HCT116 (cell line): ENCODE data around the gene TNKS1BP1. TPM values are rescaled to one million over a fixed set of nuclear protein-coding genes. Genes with fewer than 3 reads are reported as not detected.

Source experiments
- ATAC-seq: fragments of 200-7000 bp; cut with Tn5 transposase; 2 replicates; pipeline ENCODE4 v1.9.1; 2020; ENCODE audit warnings: mild to moderate bottlenecking, moderate library complexity
- BruUV-seq: library from RNA; stranded (reverse); fragments of 400-500 nt; replicated peaks from 2 replicates; lab custom pipeline; 2021; lab: Mats Ljungman, UMichigan
- CTCF ChIA-PET: fragments of 300-600 bp; sonication (Branson Sonifier 250); formaldehyde crosslinking; loops from one replicate; lab custom pipeline; 2021; ENCODE audit warnings: antibody characterized with exemption; lab: Charles Lee
- POLR2A ChIA-PET: fragments of 300-600, 350-600 bp; sonication (Branson Sonifier 250); formaldehyde crosslinking; loops from one replicate; lab custom pipeline; 2021; ENCODE audit warnings: antibody characterized with exemption; lab: Charles Lee
- RAD21 ChIA-PET, 2 experiments: fragments of 300-600 bp; sonication (Branson Sonifier 250); formaldehyde crosslinking; loops; one replicate each; lab custom pipeline; 2023; ENCODE audit warnings: low total read pairs in 2 of 2; ENCODE audit not compliant: uncharacterized antibody in 2 of 2, unreplicated experiment in 2 of 2, low non-redundant PET in 1 of 2; lab: Charles Lee
- DNase-seq: peaks from one replicate; pipeline ENCODE4 v3.0.0-alpha.2; 2010; ENCODE audit warnings: low read depth, low spot score
- H2AFZ ChIP-seq: fragments of 200-600 bp; shearing (Covaris generic), sonication (generic); 2 replicates; pipeline ENCODE4 v1.6.1; 2017; ENCODE audit warnings: low read depth, mixed run types, mixed read lengths, antibody characterized with exemption, low read length; ENCODE audit not compliant: poor library complexity, severe bottlenecking
- H3K27ac ChIP-seq: 2 replicates; pipeline ENCODE4 v1.5.1; 2012; ENCODE audit warnings: low read depth, low read length
- H3K27me3 ChIP-seq: fragments of 200-600 bp; sonication (generic); 2 replicates; pipeline ENCODE4 v1.6.1; 2016; ENCODE audit warnings: mixed run types, low read length, mixed read lengths; ENCODE audit not compliant: insufficient read depth
- H3K36me3 ChIP-seq, 2 experiments: fragments of 200-500 bp in 1 of 2; fragments of 200-600 bp in 1 of 2; sonication (Bioruptor generic) in 1 of 2; sonication (generic) in 1 of 2; 2 replicates each; pipeline versions ENCODE4 v1.5.1 to v1.6.1; 2014 to 2016; ENCODE audit warnings: low read length in 2 of 2, inconsistent platforms in 1 of 2, mixed read lengths in 1 of 2, mixed run types in 1 of 2; ENCODE audit not compliant: insufficient read depth in 2 of 2, control insufficient read depth in 1 of 2
- H3K4me1 ChIP-seq, 2 experiments: fragments of 200-600 bp in 1 of 2; sonication (generic) in 1 of 2; 2 replicates each; pipeline versions ENCODE4 v1.5.1 to v1.6.1; 2012 to 2017; ENCODE audit warnings: low read length in 2 of 2, inconsistent platforms in 1 of 2, mild to moderate bottlenecking in 1 of 2, mixed read lengths in 1 of 2, mixed run types in 1 of 2, moderate library complexity in 1 of 2; ENCODE audit not compliant: insufficient read depth in 2 of 2, control insufficient read depth in 1 of 2
- H3K4me2 ChIP-seq: fragments of 200-600 bp; sonication (generic); 2 replicates; pipeline ENCODE4 v1.6.1; 2017; ENCODE audit warnings: mixed run types, low read length, mixed read lengths
- H3K4me3 ChIP-seq, 2 experiments: fragments of 200-600 bp in 1 of 2; sonication (generic) in 1 of 2; replicated peaks in 1 of 2; 2 replicates each; pipeline ENCODE4 v1.5.1; 2011 to 2016; ENCODE audit warnings: low read length in 2 of 2, control low read depth in 1 of 2, low read depth in 1 of 2, mild to moderate bottlenecking in 1 of 2, mixed read lengths in 1 of 2, mixed run types in 1 of 2
- H3K79me2 ChIP-seq: fragments of 200-600 bp; sonication (generic); 2 replicates; pipeline ENCODE4 v1.6.1; 2017; ENCODE audit warnings: mild to moderate bottlenecking, mixed run types, low read length, moderate library complexity, mixed read lengths; ENCODE audit not compliant: insufficient read depth
- H3K9ac ChIP-seq: fragments of 200-600 bp; sonication (generic); 2 replicates; pipeline ENCODE4 v1.6.1; 2016; ENCODE audit warnings: low read length, mixed read lengths
- H3K9me2 ChIP-seq: fragments of 200-600 bp; sonication (generic), shearing (Covaris generic); 2 replicates; pipeline ENCODE4 v1.6.1; 2017; ENCODE audit warnings: mixed run types, mild to moderate bottlenecking, moderate library complexity; ENCODE audit not compliant: insufficient read depth
- H3K9me3 ChIP-seq, 2 experiments: fragments of 200-500 bp in 1 of 2; fragments of 200-600 bp in 1 of 2; sonication (Bioruptor generic) in 1 of 2; sonication (generic) in 1 of 2; 2 replicates each; pipeline ENCODE4 v1.6.1; 2014 to 2017; ENCODE audit warnings: low read length in 2 of 2, mixed read lengths in 2 of 2, inconsistent platforms in 1 of 2, low read depth in 1 of 2, mild to moderate bottlenecking in 1 of 2, mixed run types in 1 of 2, moderate library complexity in 1 of 2; ENCODE audit not compliant: control insufficient read depth in 1 of 2, insufficient read depth in 1 of 2
- H4K20me1 ChIP-seq: fragments of 200-600 bp; sonication (generic), shearing (Covaris generic); 2 replicates; pipeline ENCODE4 v1.6.1; 2017; ENCODE audit warnings: mixed run types, mild to moderate bottlenecking, moderate library complexity; ENCODE audit not compliant: insufficient read depth
- CTCF ChIP-seq, 3 experiments: fragments of 200-600 bp in 1 of 3; sonication (generic) in 1 of 3; IDR thresholded peaks in 2 of 3; conservative IDR thresholded peaks in 1 of 3; 2 replicates each; pipeline ENCODE4 v1.5.1; 2012 to 2017; ENCODE audit warnings: low read depth in 2 of 3, low read length in 2 of 3, antibody characterized with exemption in 1 of 3, borderline replicate concordance in 1 of 3, control low read depth in 1 of 3, mild to moderate bottlenecking in 1 of 3, mixed read lengths in 1 of 3, mixed run types in 1 of 3, moderate library complexity in 1 of 3; ENCODE audit not compliant: insufficient read depth in 1 of 3
- EZH2 ChIP-seq: fragments of 200-600 bp; sonication (generic); IDR thresholded peaks from 2 replicates; pipeline ENCODE4 v1.6.1; 2017; ENCODE audit warnings: antibody characterized with exemption, mixed run types
- EZH2phosphoT487 ChIP-seq: fragments of 200-600 bp; IDR thresholded peaks from 2 replicates; pipeline ENCODE4 v1.6.1; 2018; ENCODE audit warnings: antibody characterized with exemption, borderline replicate concordance
- JUND ChIP-seq: IDR thresholded peaks from 2 replicates; pipeline ENCODE4 v1.6.1; 2012
- POLR2A ChIP-seq: IDR thresholded peaks from 2 replicates; pipeline ENCODE4 v1.7.0; 2011; ENCODE audit warnings: borderline replicate concordance; ENCODE audit not compliant: insufficient read depth, insufficient read length; ENCODE audit errors: extremely low read depth
- RAD21 ChIP-seq: IDR thresholded peaks from 2 replicates; pipeline ENCODE4 v1.6.1; 2012; ENCODE audit warnings: low read depth, mild to moderate bottlenecking
- REST ChIP-seq: IDR thresholded peaks from 2 replicates; pipeline ENCODE4 v1.6.1; 2012; ENCODE audit warnings: low read depth
- SIN3A ChIP-seq: IDR thresholded peaks from 2 replicates; pipeline ENCODE4 v1.6.1; 2012; ENCODE audit warnings: low read depth
- SP1 ChIP-seq: IDR thresholded peaks from 2 replicates; pipeline ENCODE4 v1.6.1; 2012; ENCODE audit warnings: low read depth
- YY1 ChIP-seq: IDR thresholded peaks from 2 replicates; pipeline ENCODE4 v1.6.1; 2011; ENCODE audit warnings: low read length, low read depth, moderate library complexity, mild to moderate bottlenecking; ENCODE audit not compliant: insufficient replicate concordance; ENCODE audit errors: extremely low read depth
- ZBTB33 ChIP-seq: IDR thresholded peaks from 2 replicates; pipeline ENCODE4 v1.6.1; 2011; ENCODE audit warnings: mild to moderate bottlenecking, low read length, moderate library complexity; ENCODE audit not compliant: insufficient replicate concordance; ENCODE audit errors: extremely low read depth
- ZFX ChIP-seq: fragments of 450-650 bp; IDR thresholded peaks from 2 replicates; pipeline ENCODE4 v1.6.1; 2017
- ZNF274 ChIP-seq: fragments of 200-500 bp; sonication (Bioruptor generic); IDR thresholded peaks from 2 replicates; pipeline ENCODE4 v1.6.1; 2014; ENCODE audit warnings: mild to moderate bottlenecking, low read depth, low read length, inconsistent platforms
- intact Hi-C: fragments of 100-400 bp; cut with micrococcal nuclease; formaldehyde crosslinking; loops from 2 replicates; pipeline ENCODE4 v1.10.0; 2022
- total RNA-seq: library from RNA; stranded (reverse); gene quantifications from one replicate; pipeline ENCODE4 v1.2.1, GENCODE V29; 2021; ENCODE audit not compliant: unreplicated experiment

TNKS1BP1 gene
- total RNA-seq, 1 experiment from 2014 or later: 77.6 TPM

- no peak overlapping the region for H3K9ac ChIP-seq
- no peak for TF ChIP-seq SIN3A
- no peak for TF ChIP-seq EZH2phosphoT487
- no peak for TF ChIP-seq REST
- TF ChIP-seq POLR2A: no peak
- TF ChIP-seq EZH2: no peak
- TF ChIP-seq SP1: no peak
- TF ChIP-seq YY1: no peak
- TF ChIP-seq RAD21: no peak
- no peak for TF ChIP-seq JUND
- TF ChIP-seq ZNF274: no peak
- TF ChIP-seq CTCF (IDR thresholded peaks at IDR 0.05 in 2 of 3, conservative IDR thresholded peaks at IDR 0.05 in 1 of 3; ENCODE audit: borderline replicate concordance in 1 of 3, insufficient read depth in 1 of 3, low read depth in 2 of 3, low read length in 2 of 3): no peak
- no peak for TF ChIP-seq ZBTB33
- TF ChIP-seq ZFX: no peak
- no peak overlapping the region for H3K4me2 ChIP-seq
- H3K4me1 ChIP-seq: peaks cover 6 to 12% of the 10 kb centered on the region in 2 experiments
- 0 out of 2 replicates have a peak, but pooled peaks cover 4% of the 10 kb centered on the region for H3K79me2 ChIP-seq
- H2AFZ ChIP-seq: no peak overlapping the region
- ChIA-PET CTCF (no interaction called here), RAD21 (no interaction called here), POLR2A (interaction anchor here (1.8 kb wide), 1 partner anchor 19 kb away, joined by 5 read pairs; no protein-coding TSS in a partner anchor)
- intact Hi-C loops: no loop called here
- ATAC-seq (no peak), DNase-seq (no peak)
- H4K20me1 ChIP-seq: no peaks in the 10 kb centered on the region
- H3K27me3 ChIP-seq: no peaks in the 10 kb centered on the region
- H3K9me3 ChIP-seq: no peaks in the 10 kb centered on the region
- H3K9me2 ChIP-seq: no peaks in the 10 kb centered on the region
- peaks cover 8 to 17% of the 10 kb centered on the region in 2 experiments; a peak in 2 of 4 replicates for H3K36me3 ChIP-seq
- no TSS peak for BruUV-seq
- H3K27ac ChIP-seq: no peak overlapping the region
- no peak overlapping the region for H3K4me3 ChIP-seq
These were observed 18.4 kb downstream of the TNKS1BP1 start for GRCh38 chr11:57306161-57306876.
